Skin of body (tissue), 2 donors: ENCODE results near the gene PCDHB11. TPM values are rescaled to one million over a fixed set of nuclear protein-coding genes. Genes with fewer than 3 reads are reported as not detected.
"Not testable (repeated sequence)": the region's sequence is repeated elsewhere in the genome, so short reads cannot be mapped to it uniquely, and the experiment has no call there.

Experiments
- DNase-seq: peaks from one replicate; lab custom pipeline; 2025; lab: John Stamatoyannopoulos, UW
- total RNA-seq: library from RNA; depleted of rRNA; stranded (reverse); fragments of >200 nt; gene quantifications from one replicate; pipeline ENCODE4 v1.2.3, GENCODE V29; 2014

Gene PCDHB11
- total RNA-seq, 1 donor from 2014 or later: 3.5 TPM

GRCh38 chr5:141186897-141187512 is 12.4 kb upstream of the PCDHB11 start, which contains the start of gene PCDHB9:
TSS of gene PCDHB9 (plus strand) at chr5:141187161. CDS start at chr5:141187319, 158 bp downstream.
- no peak for DNase-seq

GRCh38 chr5:141188682-141189081 is 10.7 kb upstream of the PCDHB11 start:
- DNase-seq: not testable (repeated sequence)

- not testable (repeated sequence) for DNase-seq
These were observed 10.3 kb upstream of the PCDHB11 start for GRCh38 chr5:141189131-141189530.

GRCh38 chr5:141192110-141192725 is 7.2 kb upstream of the PCDHB11 start, which contains the start of gene PCDHB10:
TSS of gene PCDHB10 (plus strand) at chr5:141192353. CDS start at chr5:141192553, 200 bp downstream.
- DNase-seq: no peak

- DNase-seq: not testable (repeated sequence)
These were observed 5.1 kb upstream of the PCDHB11 start for GRCh38 chr5:141194332-141194731.

- DNase-seq: no peak
These were observed 3.1 kb upstream of the PCDHB11 start for GRCh38 chr5:141196363-141196762.

- not testable (repeated sequence) for DNase-seq
These were observed 1.7 kb downstream of the PCDHB11 start for GRCh38 chr5:141201126-141201525.

- not testable (repeated sequence) for DNase-seq
These were observed 2.2 kb downstream of the PCDHB11 start for GRCh38 chr5:141201646-141202045.

GRCh38 chr5:141208478-141208877 is 9.1 kb downstream of the PCDHB11 start, which contains the start of gene PCDHB12:
TSS of gene PCDHB12 (plus strand) at chr5:141208719. CDS start at chr5:141208908, 189 bp downstream.
- no peak for DNase-seq

GRCh38 chr5:141210281-141210680 is 10.9 kb downstream of the PCDHB11 start:
- not testable (repeated sequence) for DNase-seq

- DNase-seq: not testable (repeated sequence)
These were observed 11.4 kb downstream of the PCDHB11 start for GRCh38 chr5:141210849-141211248.

- not testable (repeated sequence) for DNase-seq
These were observed 14.4 kb downstream of the PCDHB11 start, which contains the start of gene PCDHB13 for GRCh38 chr5:141213656-141214339. TSS of gene PCDHB13 (plus strand) at chr5:141213919. CDS start at chr5:141214124, 205 bp downstream.

GRCh38 chr5:141214583-141214982 is 15.2 kb downstream of the PCDHB11 start:
- not testable (repeated sequence) for DNase-seq

- DNase-seq: not testable (repeated sequence)
These were observed 16.1 kb downstream of the PCDHB11 start for GRCh38 chr5:141215504-141215903.

GRCh38 chr5:141216035-141216434 is 16.6 kb downstream of the PCDHB11 start:
- DNase-seq: not testable (repeated sequence)

- DNase-seq: no peak
These were observed 23.8 kb downstream of the PCDHB11 start, which contains the start of gene PCDHB14 for GRCh38 chr5:141223112-141223783. TSS of gene PCDHB14 (plus strand) at chr5:141223343. CDS start at chr5:141223506, 163 bp downstream.

- not testable (repeated sequence) for DNase-seq
These were observed 25.4 kb downstream of the PCDHB11 start for GRCh38 chr5:141224844-141225243.

- DNase-seq: not testable (repeated sequence)
These were observed 26.0 kb downstream of the PCDHB11 start for GRCh38 chr5:141225421-141225820.

- DNase-seq: no peak
These were observed 34.8 kb downstream of the PCDHB11 start for GRCh38 chr5:141234109-141234667.

- DNase-seq: not testable (repeated sequence)
These were observed 36.5 kb downstream of the PCDHB11 start for GRCh38 chr5:141235922-141236321.
